ENCODE measurements around the gene TMPRSS9. TPM values are rescaled to one million over a fixed set of nuclear protein-coding genes. Genes with fewer than 3 reads are reported as not detected.

TMPRSS9 gene
- total and polyA plus RNA-seq, 2 experiments from 2014 or later: 0.28 TPM; not detected in 1

DNA sequence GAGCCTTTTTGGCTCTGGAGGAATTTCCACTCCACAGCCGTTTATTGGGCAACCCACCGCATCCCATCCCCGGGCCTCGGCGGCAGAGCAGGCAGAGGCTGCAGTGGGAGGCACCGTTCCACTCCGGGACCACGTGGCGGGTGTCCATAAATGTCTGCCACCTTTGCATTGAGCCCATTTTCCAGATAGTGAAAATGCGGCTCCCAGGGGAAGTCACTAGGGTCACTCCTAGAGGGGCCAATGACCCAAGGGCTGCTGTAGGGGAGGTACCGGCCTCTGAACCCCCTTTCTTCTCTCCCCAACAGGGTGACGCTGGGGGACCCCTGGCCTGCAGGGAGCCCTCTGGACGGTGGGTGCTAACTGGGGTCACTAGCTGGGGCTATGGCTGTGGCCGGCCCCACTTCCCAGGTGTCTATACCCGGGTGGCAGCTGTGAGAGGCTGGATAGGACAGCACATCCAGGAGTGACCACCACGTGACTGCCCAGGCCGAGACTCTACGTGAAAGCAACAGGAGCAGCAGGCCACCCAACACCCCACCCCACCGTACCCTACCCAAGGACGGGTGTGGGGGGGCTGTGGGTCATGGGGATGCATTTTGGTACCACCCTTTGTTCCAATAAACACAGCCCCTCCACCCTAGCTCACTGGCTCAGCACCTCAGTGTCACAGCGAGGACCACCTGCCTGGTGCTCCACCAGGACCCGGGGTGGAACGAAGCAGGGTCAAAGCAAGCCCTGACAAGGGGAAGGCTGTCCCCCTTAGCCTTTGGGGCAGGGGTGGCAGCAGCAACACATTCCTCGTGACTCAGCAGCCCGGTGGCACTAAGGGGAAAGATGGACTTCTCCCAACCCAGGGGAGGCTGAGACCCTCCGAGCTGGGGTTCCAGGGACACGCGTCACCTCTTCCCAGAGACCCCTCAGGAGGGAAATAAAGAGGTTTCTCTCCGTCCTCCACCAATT, 65.8 kb downstream of the TMPRSS9 start:
- no peak for DNase-seq
- Histone ChIP-seq H3K27me3 (replicated peaks; ENCODE audit: insufficient read depth) (no peaks in the 10 kb centered on the region), H3K4me2 (ENCODE audit: unreplicated experiment) (peak overlapping the region; percentile 82), H2AFZ (no peak overlapping the region), H3K79me2 (ENCODE audit: insufficient read depth) (peaks cover 52% of the 10 kb centered on the region), H3K27ac (peak overlapping the region; percentile 92), H3K9me3 (ENCODE audit: low read depth) (no peaks in the 10 kb centered on the region), H3K9me2 (ENCODE audit: insufficient read depth) (no peaks in the 10 kb centered on the region), H4K20me1 (ENCODE audit: insufficient read depth) (no peaks in the 10 kb centered on the region), H3K4me1 (ENCODE audit: insufficient read depth) (peaks cover 17% of the 10 kb centered on the region), H3K36me3 (ENCODE audit: low read depth) (no peaks in the 10 kb centered on the region), H3K4me3 (peak overlapping the region; percentile 89), H3F3A (ENCODE audit: insufficient read depth) (peaks cover 16% of the 10 kb centered on the region; the same call in 1 of the 2 replicates), H3K9ac (peak overlapping the region; percentile 96)
- in situ Hi-C loops (cut with MboI): no loop called here
- 52% methylated on average over 27 to 29 of the region's 29 CpGs for WGBS, 2 experiments (ENCODE audit: low coverage in 1 of 2, low lambda C conversion rate in 2 of 2, missing lambda C conversion rate in 2 of 2)
- TF ChIP-seq EZH2 (IDR thresholded peaks at IDR 0.05; ENCODE audit: insufficient read depth, poor library complexity, severe bottlenecking) (no peak), EZH2phosphoT487 (IDR thresholded peaks at IDR 0.05; ENCODE audit: insufficient read depth, low read depth) (no peak)

DNA sequence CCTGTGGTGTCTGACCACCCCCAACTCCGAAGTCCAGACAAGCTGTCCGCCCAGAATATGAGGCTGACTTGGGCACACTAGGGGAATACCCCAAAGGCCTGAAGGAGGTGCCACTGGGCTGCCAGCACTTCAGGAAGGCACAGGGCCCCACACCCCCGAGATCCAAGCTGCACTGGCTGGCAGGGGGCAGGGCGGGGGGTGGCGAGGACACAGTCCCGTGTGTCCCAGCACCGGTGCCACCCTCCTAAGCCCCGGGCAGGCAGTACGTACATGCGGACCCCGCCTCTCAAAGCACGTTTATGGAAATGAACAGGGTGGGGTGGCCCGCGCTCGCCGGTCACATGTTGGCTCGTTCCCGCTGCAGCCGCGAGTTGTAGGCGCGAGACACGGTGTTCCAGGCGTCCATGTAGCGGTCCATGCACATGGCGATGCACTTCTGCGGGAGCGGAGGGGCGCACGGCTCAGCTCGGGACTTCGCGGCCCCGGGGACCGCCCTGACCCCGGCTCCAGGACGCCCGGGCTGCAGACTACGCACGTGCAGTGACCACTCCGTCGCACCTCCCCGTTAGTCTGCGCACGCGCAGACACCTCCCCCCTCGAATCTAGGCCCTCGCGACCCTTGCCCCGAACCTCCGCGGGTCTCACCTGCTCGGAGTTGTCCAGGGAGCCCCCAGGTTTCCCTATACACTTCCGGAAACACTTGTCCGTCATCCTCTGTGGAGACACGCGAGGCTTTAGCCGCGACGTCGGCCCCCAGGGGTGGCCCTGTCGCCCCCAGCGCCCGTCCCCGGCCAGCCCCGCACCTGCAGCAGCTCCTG, 66.8 kb downstream of the TMPRSS9 start:
- Histone ChIP-seq H3F3A (ENCODE audit: insufficient read depth) (peaks cover 16% of the 10 kb centered on the region; the same call in 1 of the 2 replicates), H3K27me3 (replicated peaks; ENCODE audit: insufficient read depth) (no peaks in the 10 kb centered on the region), H2AFZ (peak overlapping the region; percentile 72), H3K36me3 (ENCODE audit: low read depth) (no peaks in the 10 kb centered on the region), H3K4me1 (ENCODE audit: insufficient read depth) (peaks cover 17% of the 10 kb centered on the region), H3K9me2 (ENCODE audit: insufficient read depth) (no peaks in the 10 kb centered on the region), H4K20me1 (ENCODE audit: insufficient read depth) (no peaks in the 10 kb centered on the region), H3K9ac (peak overlapping the region; percentile 96), H3K9me3 (ENCODE audit: low read depth) (no peaks in the 10 kb centered on the region), H3K27ac (peak overlapping the region; percentile 92), H3K79me2 (ENCODE audit: insufficient read depth) (peaks cover 48% of the 10 kb centered on the region), H3K4me3 (peak overlapping the region; percentile 89), H3K4me2 (ENCODE audit: unreplicated experiment) (peak overlapping the region; percentile 82)
- 6 to 7% methylated on average over 50 to 59 of the region's 66 CpGs for WGBS, 2 experiments (ENCODE audit: low coverage in 1 of 2, low lambda C conversion rate in 2 of 2, missing lambda C conversion rate in 2 of 2)
- in situ Hi-C loops (cut with MboI): no loop called here
- DNase-seq: peak; percentile 60
- TF ChIP-seq EZH2 (IDR thresholded peaks at IDR 0.05; ENCODE audit: insufficient read depth, poor library complexity, severe bottlenecking): no peak
- no peak for TF ChIP-seq EZH2phosphoT487 (IDR thresholded peaks at IDR 0.05; ENCODE audit: insufficient read depth, low read depth)

DNA sequence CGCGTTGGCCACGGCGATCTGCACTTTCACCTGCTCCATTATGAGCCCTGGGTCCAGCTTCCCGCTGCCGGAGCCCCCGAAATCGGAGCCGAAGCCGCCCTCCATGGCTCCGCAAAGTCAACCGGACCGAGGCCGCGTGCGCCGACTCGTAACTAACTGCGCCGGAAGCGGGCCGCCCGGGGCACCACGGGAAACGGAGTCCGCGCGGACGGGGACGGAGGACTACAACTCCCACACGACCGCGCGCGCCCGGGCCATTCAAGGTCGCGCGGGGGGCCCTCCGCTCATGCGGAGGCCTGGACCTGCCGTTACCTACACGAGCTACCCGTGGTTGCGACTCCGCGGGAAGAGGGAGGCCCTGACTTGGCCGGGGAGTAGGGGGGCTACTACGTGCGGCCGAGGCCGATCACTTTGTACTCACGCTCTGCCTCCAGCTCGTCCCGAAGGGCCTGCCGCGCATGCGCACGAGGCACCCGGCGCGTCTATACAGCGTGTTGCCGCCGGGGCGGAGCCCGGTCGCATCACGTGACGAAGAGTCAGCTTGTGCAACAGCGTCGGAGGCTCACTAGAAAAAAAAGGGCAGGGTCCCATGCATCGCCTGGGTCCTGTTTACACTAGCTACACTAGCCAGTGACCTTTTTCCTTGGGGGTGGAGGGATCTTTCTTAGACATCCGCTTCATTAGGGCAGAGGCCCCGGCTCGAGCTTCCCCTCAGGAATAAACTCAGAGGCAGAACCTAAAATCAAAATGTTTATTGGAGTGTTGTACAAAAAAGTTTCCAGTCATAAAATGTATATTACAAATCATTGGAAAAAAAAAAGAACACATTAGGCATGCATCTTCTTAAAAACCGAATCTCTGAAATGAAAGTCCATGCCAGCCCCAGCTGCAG, 67.6 kb downstream of the TMPRSS9 start, which contains the start of gene TIMM13:
Gene TIMM13 (minus strand): TSS at position 158 of the 892 bp plus-strand sequence. CDS start 53 bp downstream, at position 105.
- no peaks in the 10 kb centered on the region for H3K27me3 ChIP-seq (replicated peaks; ENCODE audit: insufficient read depth)
- peak; percentile 99 for DNase-seq
- peak within 1 kb of the TSS; percentile 72 for H2AFZ ChIP-seq
- peaks cover 16% of the 10 kb centered on the region; the same call in 1 of the 2 replicates for H3F3A ChIP-seq (ENCODE audit: insufficient read depth)
- peaks cover 17% of the 10 kb centered on the region for H3K4me1 ChIP-seq (ENCODE audit: insufficient read depth)
- in situ Hi-C loops (cut with MboI): no loop called here
- peak within 1 kb of the TSS; percentile 92 for H3K27ac ChIP-seq
- no peaks in the 10 kb centered on the region for H3K36me3 ChIP-seq (ENCODE audit: low read depth)
- H3K79me2 ChIP-seq (ENCODE audit: insufficient read depth): peaks cover 39% of the 10 kb centered on the region
- TF ChIP-seq EZH2phosphoT487 (IDR thresholded peaks at IDR 0.05; ENCODE audit: insufficient read depth, low read depth) (no peak), EZH2 (IDR thresholded peaks at IDR 0.05; ENCODE audit: insufficient read depth, poor library complexity, severe bottlenecking) (no peak)
- no peaks in the 10 kb centered on the region for H3K9me2 ChIP-seq (ENCODE audit: insufficient read depth)
- H3K4me3 ChIP-seq: peak within 1 kb of the TSS; percentile 89
- no peaks in the 10 kb centered on the region for H3K9me3 ChIP-seq (ENCODE audit: low read depth)
- peak within 1 kb of the TSS; percentile 82 for H3K4me2 ChIP-seq (ENCODE audit: unreplicated experiment)
- 0 to 2% methylated on average over 76 of the region's 77 CpGs for WGBS, 2 experiments (ENCODE audit: low coverage in 1 of 2, low lambda C conversion rate in 2 of 2, missing lambda C conversion rate in 2 of 2)
- H3K9ac ChIP-seq: peak within 1 kb of the TSS; percentile 96
- H4K20me1 ChIP-seq (ENCODE audit: insufficient read depth): no peaks in the 10 kb centered on the region

Data from GM23248 (cell line).